Transverse colon (tissue), 4 donors: ENCODE measurements around the gene SOCS3. TPM values are rescaled to one million over a fixed set of nuclear protein-coding genes. Genes with fewer than 3 reads are reported as not detected.

Experiments used
- DNase-seq: peaks from one replicate; pipeline ENCODE4 v3.0.0-alpha.2; 2019
- H3K27ac ChIP-seq, 4 donors: fragments of 200-600 bp; sonication (generic); 2 replicates each; pipeline ENCODE4 v1.5.1; 2016 to 2018; ENCODE audit warnings: inconsistent platforms in 4 of 4
- H3K27me3 ChIP-seq: fragments of 200-600 bp; sonication (generic); 2 replicates; pipeline ENCODE4 v1.5.1; 2017; ENCODE audit warnings: inconsistent platforms
- H3K36me3 ChIP-seq, 4 donors: fragments of 200-600 bp; sonication (generic); 2 replicates each; pipeline ENCODE4 v1.5.1; 2017 to 2019; ENCODE audit warnings: inconsistent platforms in 4 of 4
- H3K4me1 ChIP-seq, 4 donors: fragments of 200-600 bp; sonication (generic); 2 replicates each; pipeline ENCODE4 v1.5.1; 2017 to 2020; ENCODE audit warnings: inconsistent platforms in 4 of 4
- H3K4me3 ChIP-seq, 4 donors: fragments of 200-600 bp; sonication (generic); 1 replicate in 1 of 4; 2 replicates in 3 of 4; pipeline versions ENCODE4 v1.5.1 to v1.6.1; 2017 to 2019; ENCODE audit warnings: inconsistent platforms in 4 of 4
- H3K9me3 ChIP-seq, 2 donors: fragments of 200-600 bp; sonication (generic); 2 replicates each; pipeline ENCODE4 v1.5.1; 2017 to 2019; ENCODE audit warnings: inconsistent platforms in 2 of 2
- EP300 ChIP-seq: sonication (generic); formaldehyde crosslinking; IDR thresholded peaks from one replicate; pipeline ENCODE4 v1.6.1; 2017; ENCODE audit warnings: antibody characterized with exemption, low read depth
- POLR2A ChIP-seq: fragments of 450-650 bp; IDR thresholded peaks from one replicate; pipeline ENCODE4 v1.6.1; 2016; ENCODE audit warnings: antibody characterized with exemption, mild to moderate bottlenecking, moderate library complexity
- POLR2AphosphoS5 ChIP-seq, 3 donors: sonication (generic); formaldehyde crosslinking; IDR thresholded peaks; one replicate each; pipeline ENCODE4 v1.6.1; 2016; ENCODE audit warnings: antibody characterized with exemption in 3 of 3
- WGBS, 2 donors: methylation state at CpG; one replicate each; pipeline ENCODE4 v1.1.5; 2018; ENCODE audit warnings: low coverage in 1 of 2; 5-methylcytosine and 5-hydroxymethylcytosine counted together
- in situ Hi-C, 4 donors: fragments of 200-750 bp; cut with MboI; loops; one replicate each; pipeline versions ENCODE4 v1.15.0 to v1.15.1; 2017; ENCODE audit warnings: low sequenced_read_pairs in 3 of 4, low pct_ligation_motif_present in 1 of 4, low pct_unique_long_range_greater_than_20kb in 1 of 4
- intact Hi-C: fragments of 100-400 bp; cut with DNase I; formaldehyde crosslinking; loops from one replicate; pipeline ENCODE4 v1.15.1; 2023; ENCODE audit warnings: low total_unique reads
- total RNA-seq, 4 donors: library from RNA; depleted of rRNA; stranded (reverse); fragments of >200 nt; gene quantifications; one replicate each; pipeline ENCODE4 v1.1.0, GENCODE V29; 2016
- TF ChIP-seq, protein P1 (sequence below), 5 experiments: fragments of 200-600 bp in 3 of 5; fragments of 450-650 bp in 2 of 5; sonication (generic) in 3 of 5; IDR thresholded peaks; 1 replicate in 2 of 5; 2 replicates in 3 of 5; pipeline ENCODE4 v1.5.1; 2016 to 2017; ENCODE audit warnings: antibody characterized with exemption in 5 of 5, inconsistent platforms in 3 of 5, mild to moderate bottlenecking in 2 of 5, moderate library complexity in 1 of 5

Gene SOCS3
- total RNA-seq, 4 donors from 2014 or later, result 22.3 to 230 (median 37.6) TPM

DNA sequence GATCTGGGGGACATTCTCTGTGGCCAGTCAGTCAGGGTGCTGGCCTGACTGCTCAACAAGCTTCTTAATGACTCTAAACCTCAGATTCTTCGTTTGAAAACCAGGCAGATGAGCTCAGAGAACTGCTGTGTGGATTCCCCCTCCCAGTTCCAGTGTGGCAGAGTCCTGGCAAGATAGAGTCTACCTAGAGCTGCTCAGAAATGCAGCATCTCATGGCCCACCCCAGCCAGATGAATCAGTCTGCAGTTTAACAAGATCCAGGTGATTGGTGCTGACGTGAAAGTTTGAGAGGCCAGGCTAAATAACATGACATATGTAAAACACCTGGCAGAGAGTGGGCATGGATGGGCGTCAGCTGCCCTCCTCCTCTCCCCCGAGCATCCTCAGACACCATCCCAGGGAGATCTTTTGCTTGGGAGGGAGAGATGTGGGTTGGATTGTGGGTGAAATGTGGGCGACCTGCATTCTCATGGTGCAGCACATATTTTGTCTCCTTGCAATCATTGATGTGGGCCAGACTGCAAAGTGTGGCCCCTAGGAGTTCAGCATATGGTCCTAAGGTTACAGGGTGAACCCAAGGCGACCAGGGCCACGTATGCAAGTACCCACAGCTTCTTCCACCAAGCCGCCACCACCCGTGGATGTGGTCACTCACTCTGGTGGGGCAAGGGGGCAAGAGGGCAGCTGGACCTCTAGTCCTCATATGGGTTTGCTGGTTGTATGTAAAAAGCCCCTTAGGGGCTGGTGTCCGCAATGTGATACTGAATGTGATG is 19.5 kb downstream of the SOCS3 start:
- intact Hi-C loops, result no loop called here
- no peak overlapping the region for H3K4me3 ChIP-seq
- H3K36me3 ChIP-seq, result no peaks in the 10 kb centered on the region
- 77% methylated on average over 9 of the region's 10 CpGs; no CpG with 5 or more reads in 1 of the 2 donors for WGBS, 2 donors
- H3K4me1 ChIP-seq, result peaks cover 25 to 65% (median 35%) of the 10 kb centered on the region in 4 donors
- no peak for DNase-seq
- H3K9me3 ChIP-seq, result no peaks in the 10 kb centered on the region
- TF ChIP-seq POLR2A, result no peak
- no peak for TF ChIP-seq EP300
- TF ChIP-seq, protein P1, sequence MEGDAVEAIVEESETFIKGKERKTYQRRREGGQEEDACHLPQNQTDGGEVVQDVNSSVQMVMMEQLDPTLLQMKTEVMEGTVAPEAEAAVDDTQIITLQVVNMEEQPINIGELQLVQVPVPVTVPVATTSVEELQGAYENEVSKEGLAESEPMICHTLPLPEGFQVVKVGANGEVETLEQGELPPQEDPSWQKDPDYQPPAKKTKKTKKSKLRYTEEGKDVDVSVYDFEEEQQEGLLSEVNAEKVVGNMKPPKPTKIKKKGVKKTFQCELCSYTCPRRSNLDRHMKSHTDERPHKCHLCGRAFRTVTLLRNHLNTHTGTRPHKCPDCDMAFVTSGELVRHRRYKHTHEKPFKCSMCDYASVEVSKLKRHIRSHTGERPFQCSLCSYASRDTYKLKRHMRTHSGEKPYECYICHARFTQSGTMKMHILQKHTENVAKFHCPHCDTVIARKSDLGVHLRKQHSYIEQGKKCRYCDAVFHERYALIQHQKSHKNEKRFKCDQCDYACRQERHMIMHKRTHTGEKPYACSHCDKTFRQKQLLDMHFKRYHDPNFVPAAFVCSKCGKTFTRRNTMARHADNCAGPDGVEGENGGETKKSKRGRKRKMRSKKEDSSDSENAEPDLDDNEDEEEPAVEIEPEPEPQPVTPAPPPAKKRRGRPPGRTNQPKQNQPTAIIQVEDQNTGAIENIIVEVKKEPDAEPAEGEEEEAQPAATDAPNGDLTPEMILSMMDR (IDR thresholded peaks at IDR 0.05), result no peak
- no peak for TF ChIP-seq POLR2AphosphoS5 (IDR thresholded peaks at IDR 0.05)
- H3K27me3 ChIP-seq, result no peaks in the 10 kb centered on the region
- H3K27ac ChIP-seq, result peak overlapping the region; percentile 92 to 96 (median 94)
- in situ Hi-C loops, result no loop called here

DNA sequence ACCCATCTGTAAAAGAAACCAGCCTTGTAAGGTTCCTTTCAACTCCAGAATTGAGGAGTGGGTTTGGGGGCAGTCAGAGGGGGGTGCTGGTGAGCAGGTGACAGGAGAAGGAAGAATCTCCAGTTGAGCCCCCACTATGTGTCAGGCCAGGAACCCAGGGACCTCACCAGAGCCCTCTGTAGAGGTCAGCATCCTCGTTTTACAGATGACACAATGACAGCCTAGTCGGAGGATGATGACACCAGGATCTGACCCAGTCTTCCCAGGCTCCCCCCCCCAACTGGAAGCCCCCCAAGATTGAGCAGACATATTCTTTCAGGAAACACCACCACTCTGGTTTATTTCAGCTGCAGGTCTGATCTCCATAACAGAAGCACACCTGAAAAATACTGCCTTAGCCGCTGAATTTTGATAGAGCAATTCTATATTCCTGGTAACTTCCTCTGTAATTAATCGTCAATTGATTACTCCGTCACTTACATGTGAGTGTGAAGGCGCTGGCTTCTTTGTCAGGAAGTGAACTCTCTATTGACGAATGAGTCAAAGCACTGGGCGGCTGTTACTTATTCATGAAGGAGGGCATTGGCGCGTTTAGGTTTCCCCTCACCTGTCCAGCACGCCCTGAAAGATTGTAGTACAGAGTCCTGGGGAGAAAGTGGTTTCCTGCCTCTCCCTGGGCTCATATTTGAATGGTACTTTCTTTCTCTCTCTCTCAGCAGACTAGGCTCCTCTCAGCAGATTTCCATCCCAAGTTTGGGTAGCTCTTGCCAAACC is 21.2 kb downstream of the SOCS3 start:
- H3K27ac ChIP-seq, result peak overlapping the region; percentile 53 to 95 (median 82)
- H3K4me3 ChIP-seq, result no peak overlapping the region
- peak; percentile 22 to 55 (median 45) for TF ChIP-seq POLR2AphosphoS5 (IDR thresholded peaks at IDR 0.05)
- TF ChIP-seq, protein P1 (IDR thresholded peaks at IDR 0.05), result no peak
- TF ChIP-seq POLR2A, result peak; percentile 28
- no peak for TF ChIP-seq EP300
- no peaks in the 10 kb centered on the region for H3K9me3 ChIP-seq
- 13 to 38% methylated on average over 4 to 11 of the region's 11 CpGs for WGBS, 2 donors
- no peaks in the 10 kb centered on the region for H3K27me3 ChIP-seq
- peak; percentile 82 for DNase-seq
- in situ Hi-C loops (no loop called here), intact Hi-C loops (no loop called here)
- no peaks in the 10 kb centered on the region for H3K36me3 ChIP-seq
- peaks cover 20 to 49% (median 29%) of the 10 kb centered on the region in 4 donors for H3K4me1 ChIP-seq

DNA sequence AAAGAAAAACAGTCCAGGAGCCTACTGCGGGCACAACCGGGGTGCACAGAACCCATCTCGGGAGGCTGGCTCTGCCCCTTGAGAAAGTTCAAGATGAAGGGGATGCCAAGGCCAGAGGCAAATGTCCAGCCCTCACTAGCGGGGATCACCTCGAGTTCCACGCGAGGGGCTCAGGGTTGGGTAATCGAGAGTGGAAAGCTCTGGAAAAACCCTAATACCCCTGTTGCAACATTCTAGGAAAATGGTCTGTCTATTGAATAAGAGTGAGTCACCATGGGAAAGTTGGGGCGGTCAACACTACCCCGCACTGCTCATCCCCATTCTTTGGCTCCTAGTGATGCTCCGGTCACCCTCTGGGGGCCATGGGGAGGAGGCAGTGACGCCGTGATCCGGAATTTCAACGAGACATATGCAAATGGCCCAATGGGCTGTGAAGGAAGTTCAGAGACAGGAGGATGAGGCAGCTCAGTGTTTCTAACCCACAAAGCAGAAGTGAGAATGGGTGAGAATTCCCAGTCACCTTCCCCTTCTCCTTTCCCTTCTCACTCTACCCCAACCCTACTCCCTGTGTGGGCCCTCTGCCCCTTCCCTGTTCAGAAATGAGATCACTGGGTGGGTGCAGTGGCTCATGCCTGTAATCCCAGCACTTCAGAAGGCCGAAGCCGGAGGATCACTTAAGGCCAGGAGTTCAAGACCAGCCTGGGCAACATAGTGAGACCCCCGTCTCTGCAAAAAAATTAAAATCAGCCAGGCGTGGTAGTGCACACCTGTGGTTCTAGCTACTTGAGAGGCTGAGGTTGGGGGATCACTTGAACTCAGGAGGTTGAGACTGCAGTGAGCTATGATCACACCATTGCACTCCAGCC is 22.4 kb downstream of the SOCS3 start:
- H3K27me3 ChIP-seq, result no peaks in the 10 kb centered on the region
- DNase-seq, result peak; percentile 64
- intact Hi-C loops (no loop called here), in situ Hi-C loops (no loop called here)
- H3K4me3 ChIP-seq, result no peak overlapping the region
- 72 to 75% methylated on average over 8 to 19 of the region's 19 CpGs for WGBS, 2 donors
- no peaks in the 10 kb centered on the region for H3K36me3 ChIP-seq
- H3K9me3 ChIP-seq, result no peaks in the 10 kb centered on the region
- TF ChIP-seq, protein P1 (IDR thresholded peaks at IDR 0.05), result no peak
- TF ChIP-seq EP300 (no peak), POLR2A (no peak), POLR2AphosphoS5 (IDR thresholded peaks at IDR 0.05) (no peak)
- peaks cover 9 to 37% (median 17%) of the 10 kb centered on the region in 4 donors for H3K4me1 ChIP-seq
- peak overlapping the region in 2 of 4 donors; percentile 43 to 95 for H3K27ac ChIP-seq
